Measurements from ENCODE around the gene EEF1A1. TPM values are rescaled to one million over a fixed set of nuclear protein-coding genes. Genes with fewer than 3 reads are reported as not detected.
A peak's percentile ranks its signal among the peaks of the same experiment; 100 is the strongest.

The EEF1A1 gene
- total RNA-seq, 1 experiment from 2014 or later: 13,507 TPM

GRCh38 chr6:73505142-73505541 lies 15.7 kb downstream of the EEF1A1 start:
- CTCF ChIA-PET: no interaction called here

GRCh38 chr6:73504160-73504559 lies 16.7 kb downstream of the EEF1A1 start:
- no peak overlapping the region for H3K27ac Mint-ChIP-seq (ENCODE audit: low read depth, unreplicated experiment)
- no peaks in the 10 kb centered on the region for H3K27me3 Mint-ChIP-seq (ENCODE audit: insufficient read depth, unreplicated experiment)
- POLR2A ChIA-PET: interaction anchor here (0.9 to 2.1 kb wide), 3 partner anchors 10 to 148 kb away, joined by 3 to 4 read pairs (median 3); partner anchors contain the start of gene MTO1
- no peaks in the 10 kb centered on the region for H3K9me3 Mint-ChIP-seq (ENCODE audit: unreplicated experiment)
- no TSS peak for BruUV-seq (replicated peaks)
- no peak for DNase-seq (ENCODE audit: unreplicated experiment)
- CTCF ChIA-PET: no interaction called here
- H3K4me1 Mint-ChIP-seq (ENCODE audit: insufficient read depth, unreplicated experiment): no peaks in the 10 kb centered on the region
- TF ChIP-seq CTCF (IDR thresholded peaks at IDR 0.05; ENCODE audit: unreplicated experiment): no peak
- H3K4me3 Mint-ChIP-seq (ENCODE audit: unreplicated experiment): no peak overlapping the region
- intact Hi-C loops (cut with micrococcal nuclease): loop anchor here (10.0 kb wide), 1 partner anchor 219 kb away; no protein-coding TSS in a partner anchor
- peaks cover 50% of the 10 kb centered on the region for H3K36me3 Mint-ChIP-seq (ENCODE audit: insufficient read depth, unreplicated experiment)

More at GRCh38 chr6:73505142-73505541, 15.7 kb downstream of the EEF1A1 start:
- H3K27ac Mint-ChIP-seq (ENCODE audit: low read depth, unreplicated experiment): no peak overlapping the region
- POLR2A ChIA-PET: interaction anchor here (1.0 to 2.1 kb wide), 3 partner anchors 8 to 147 kb away, joined by 3 to 4 read pairs (median 4); partner anchors contain the start of gene MTO1
- no peak overlapping the region for H3K4me3 Mint-ChIP-seq (ENCODE audit: unreplicated experiment)
- BruUV-seq (replicated peaks): no TSS peak
- no peaks in the 10 kb centered on the region for H3K27me3 Mint-ChIP-seq (ENCODE audit: insufficient read depth, unreplicated experiment)
- no peaks in the 10 kb centered on the region for H3K9me3 Mint-ChIP-seq (ENCODE audit: unreplicated experiment)
- H3K36me3 Mint-ChIP-seq (ENCODE audit: insufficient read depth, unreplicated experiment): peaks cover 40% of the 10 kb centered on the region
- TF ChIP-seq CTCF (IDR thresholded peaks at IDR 0.05; ENCODE audit: unreplicated experiment): no peak
- intact Hi-C loops (cut with micrococcal nuclease): loop anchor here (10.0 kb wide), 1 partner anchor 220 kb away; no protein-coding TSS in a partner anchor
- DNase-seq (ENCODE audit: unreplicated experiment): no peak
- H3K4me1 Mint-ChIP-seq (ENCODE audit: insufficient read depth, unreplicated experiment): no peaks in the 10 kb centered on the region

GRCh38 chr6:73503027-73503772 lies 17.6 kb downstream of the EEF1A1 start:
- H3K27ac Mint-ChIP-seq (ENCODE audit: low read depth, unreplicated experiment): no peak overlapping the region
- BruUV-seq (replicated peaks): TSS peak; percentile 7
- no peaks in the 10 kb centered on the region for H3K9me3 Mint-ChIP-seq (ENCODE audit: unreplicated experiment)
- H3K36me3 Mint-ChIP-seq (ENCODE audit: insufficient read depth, unreplicated experiment): peaks cover 60% of the 10 kb centered on the region
- TF ChIP-seq CTCF (IDR thresholded peaks at IDR 0.05; ENCODE audit: unreplicated experiment): no peak
- DNase-seq (ENCODE audit: unreplicated experiment): no peak
- ChIA-PET CTCF (interaction anchor here (0.7 to 2.4 kb wide), 4 partner anchors 12 to 230 kb away, joined by 3 to 10 read pairs (median 6); no protein-coding TSS in a partner anchor), POLR2A (interaction anchor here (2.1 kb wide), 1 partner anchor 149 kb away, joined by 5 read pairs; no protein-coding TSS in a partner anchor)
- intact Hi-C loops (cut with micrococcal nuclease): loop anchor here (10.0 kb wide), 1 partner anchor 218 kb away; no protein-coding TSS in a partner anchor
- no peaks in the 10 kb centered on the region for H3K4me1 Mint-ChIP-seq (ENCODE audit: insufficient read depth, unreplicated experiment)
- H3K27me3 Mint-ChIP-seq (ENCODE audit: insufficient read depth, unreplicated experiment): no peaks in the 10 kb centered on the region
- no peak overlapping the region for H3K4me3 Mint-ChIP-seq (ENCODE audit: unreplicated experiment)

- no peak for TF ChIP-seq CTCF (IDR thresholded peaks at IDR 0.05; ENCODE audit: unreplicated experiment)
- DNase-seq (ENCODE audit: unreplicated experiment): no peak
- ChIA-PET CTCF (no interaction called here), POLR2A (interaction anchor here (0.9 to 1.3 kb wide), 3 partner anchors 10 to 17 kb away, joined by 3 to 4 read pairs (median 4); no protein-coding TSS in a partner anchor)
- H3K27me3 Mint-ChIP-seq (ENCODE audit: insufficient read depth, unreplicated experiment): no peaks in the 10 kb centered on the region
- H3K27ac Mint-ChIP-seq (ENCODE audit: low read depth, unreplicated experiment): no peak overlapping the region
- no peaks in the 10 kb centered on the region for H3K9me3 Mint-ChIP-seq (ENCODE audit: unreplicated experiment)
- no peak overlapping the region for H3K4me3 Mint-ChIP-seq (ENCODE audit: unreplicated experiment)
- BruUV-seq (replicated peaks): no TSS peak
- intact Hi-C loops (cut with micrococcal nuclease): no loop called here
- peaks cover 93% of the 10 kb centered on the region for H3K36me3 Mint-ChIP-seq (ENCODE audit: insufficient read depth, unreplicated experiment)
- H3K4me1 Mint-ChIP-seq (ENCODE audit: insufficient read depth, unreplicated experiment): no peaks in the 10 kb centered on the region
Measured at GRCh38 chr6:73497915-73498314, 22.9 kb downstream of the EEF1A1 start.
